ENCODE measurements around the gene CDC34. TPM values are rescaled to one million over a fixed set of nuclear protein-coding genes. Genes with fewer than 3 reads are reported as not detected.
A peak's percentile ranks its signal among the peaks of the same experiment; 100 is the strongest.

Gene CDC34
- total RNA-seq, 1 donor from 2014 or later, result 96.5 TPM

DNA sequence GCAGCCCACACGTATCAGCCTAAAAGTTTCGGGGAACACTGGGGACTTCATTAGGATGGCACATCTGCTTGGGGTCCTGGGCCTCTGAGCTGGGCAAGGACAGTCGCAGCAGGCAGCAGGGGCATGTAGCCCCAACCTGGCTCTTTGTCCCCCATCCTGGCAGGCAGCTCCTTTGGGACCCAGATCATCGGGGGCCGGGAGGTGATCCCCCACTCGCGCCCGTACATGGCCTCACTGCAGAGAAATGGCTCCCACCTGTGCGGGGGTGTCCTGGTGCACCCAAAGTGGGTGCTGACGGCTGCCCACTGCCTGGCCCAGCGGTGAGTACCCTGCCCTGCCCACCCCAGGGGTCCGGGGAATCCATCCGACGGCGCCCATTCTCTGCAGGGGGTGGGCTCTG is 15.6 kb downstream of the CDC34 start:
- TF ChIP-seq, protein P1, sequence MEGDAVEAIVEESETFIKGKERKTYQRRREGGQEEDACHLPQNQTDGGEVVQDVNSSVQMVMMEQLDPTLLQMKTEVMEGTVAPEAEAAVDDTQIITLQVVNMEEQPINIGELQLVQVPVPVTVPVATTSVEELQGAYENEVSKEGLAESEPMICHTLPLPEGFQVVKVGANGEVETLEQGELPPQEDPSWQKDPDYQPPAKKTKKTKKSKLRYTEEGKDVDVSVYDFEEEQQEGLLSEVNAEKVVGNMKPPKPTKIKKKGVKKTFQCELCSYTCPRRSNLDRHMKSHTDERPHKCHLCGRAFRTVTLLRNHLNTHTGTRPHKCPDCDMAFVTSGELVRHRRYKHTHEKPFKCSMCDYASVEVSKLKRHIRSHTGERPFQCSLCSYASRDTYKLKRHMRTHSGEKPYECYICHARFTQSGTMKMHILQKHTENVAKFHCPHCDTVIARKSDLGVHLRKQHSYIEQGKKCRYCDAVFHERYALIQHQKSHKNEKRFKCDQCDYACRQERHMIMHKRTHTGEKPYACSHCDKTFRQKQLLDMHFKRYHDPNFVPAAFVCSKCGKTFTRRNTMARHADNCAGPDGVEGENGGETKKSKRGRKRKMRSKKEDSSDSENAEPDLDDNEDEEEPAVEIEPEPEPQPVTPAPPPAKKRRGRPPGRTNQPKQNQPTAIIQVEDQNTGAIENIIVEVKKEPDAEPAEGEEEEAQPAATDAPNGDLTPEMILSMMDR (IDR thresholded peaks at IDR 0.05; ENCODE audit: borderline replicate concordance), result no peak
- Histone ChIP-seq H3K27me3 (ENCODE audit: low read depth) (no peaks in the 10 kb centered on the region), H3K4me3 (no peak overlapping the region), H3K27ac (replicated peaks) (no peak overlapping the region), H3K9me3 (replicated peaks) (no peaks in the 10 kb centered on the region), H3K4me1 (peaks cover 13% of the 10 kb centered on the region), H3K36me3 (peaks cover 8% of the 10 kb centered on the region)
- DNase-seq, result no peak
- intact Hi-C loops (cut with micrococcal nuclease), result no loop called here

DNA sequence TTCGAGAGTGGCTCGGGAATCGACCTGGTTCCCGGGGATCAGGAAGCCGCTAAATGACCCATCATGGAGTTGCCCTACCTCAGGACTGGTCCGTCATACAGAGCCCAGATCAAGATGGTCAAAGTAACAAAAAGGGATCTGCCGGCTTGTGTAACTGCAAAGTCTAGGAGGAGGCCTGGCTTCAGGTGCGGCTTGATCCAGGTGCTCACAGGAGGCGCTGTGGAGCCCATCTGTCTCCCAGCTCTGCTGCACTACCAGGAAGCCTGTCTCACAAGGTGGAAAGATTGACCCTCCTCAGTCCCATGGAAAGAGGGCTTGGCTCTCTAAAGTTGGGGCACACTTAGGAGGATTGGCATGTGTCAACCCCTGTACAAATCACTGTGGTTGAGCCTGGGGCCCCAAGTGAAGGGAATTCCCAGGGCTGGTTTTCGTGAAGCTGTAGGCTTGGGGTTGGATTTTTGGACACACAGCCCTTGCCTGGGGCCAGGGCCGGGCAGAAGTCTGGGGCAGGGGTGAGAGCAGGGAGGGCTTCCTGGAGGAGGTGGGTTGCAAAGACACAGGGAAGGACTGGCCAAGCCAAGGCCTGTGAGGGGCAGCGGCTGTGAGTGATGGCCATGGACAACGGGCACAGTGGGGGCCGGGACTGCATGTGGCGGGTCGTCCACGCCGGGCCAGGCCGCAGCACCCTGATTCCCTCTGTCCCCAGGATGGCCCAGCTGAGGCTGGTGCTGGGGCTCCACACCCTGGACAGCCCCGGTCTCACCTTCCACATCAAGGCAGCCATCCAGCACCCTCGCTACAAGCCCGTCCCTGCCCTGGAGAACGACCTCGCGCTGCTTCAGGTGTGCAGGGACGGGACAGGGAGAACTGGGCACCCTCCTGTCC is 16.5 kb downstream of the CDC34 start:
- Histone ChIP-seq H3K27me3 (ENCODE audit: low read depth) (no peaks in the 10 kb centered on the region), H3K27ac (replicated peaks) (no peak overlapping the region), H3K4me1 (peaks cover 13% of the 10 kb centered on the region), H3K36me3 (no peaks in the 10 kb centered on the region), H3K9me3 (replicated peaks) (no peaks in the 10 kb centered on the region), H3K4me3 (no peak overlapping the region)
- TF ChIP-seq, protein P1 (IDR thresholded peaks at IDR 0.05; ENCODE audit: borderline replicate concordance), result no peak
- DNase-seq, result no peak
- intact Hi-C loops (cut with micrococcal nuclease), result no loop called here

DNA sequence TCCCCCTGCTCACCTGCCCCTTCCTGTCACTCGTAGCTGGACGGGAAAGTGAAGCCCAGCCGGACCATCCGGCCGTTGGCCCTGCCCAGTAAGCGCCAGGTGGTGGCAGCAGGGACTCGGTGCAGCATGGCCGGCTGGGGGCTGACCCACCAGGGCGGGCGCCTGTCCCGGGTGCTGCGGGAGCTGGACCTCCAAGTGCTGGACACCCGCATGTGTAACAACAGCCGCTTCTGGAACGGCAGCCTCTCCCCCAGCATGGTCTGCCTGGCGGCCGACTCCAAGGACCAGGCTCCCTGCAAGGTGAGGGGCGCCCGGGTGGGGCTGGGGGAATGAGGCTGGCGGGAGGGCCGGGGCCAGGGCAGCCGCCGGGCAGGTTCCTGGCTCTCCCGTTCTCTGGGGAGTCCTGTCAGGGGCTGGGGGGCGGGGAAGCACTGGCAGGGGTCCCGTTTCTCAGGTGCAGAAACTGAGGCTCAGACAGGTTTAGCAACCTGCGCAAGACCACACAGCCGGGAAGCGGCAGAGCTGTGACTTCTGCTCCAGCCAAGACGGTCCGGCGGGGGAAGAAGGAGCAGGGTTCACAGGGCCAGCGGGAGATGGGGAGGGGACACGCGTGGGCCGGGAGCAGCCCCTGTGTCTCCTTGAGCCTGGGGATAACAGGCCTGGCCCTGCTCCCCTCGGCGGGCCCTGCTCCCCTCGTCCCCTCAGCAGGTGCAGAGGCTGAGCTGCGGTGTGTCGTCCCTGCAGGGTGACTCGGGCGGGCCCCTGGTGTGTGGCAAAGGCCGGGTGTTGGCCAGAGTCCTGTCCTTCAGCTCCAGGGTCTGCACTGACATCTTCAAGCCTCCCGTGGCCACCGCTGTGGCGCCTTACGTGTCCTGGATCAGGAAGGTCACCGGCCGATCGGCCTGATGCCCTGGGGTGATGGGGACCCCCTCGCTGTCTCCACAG is 17.6 kb downstream of the CDC34 start:
- no peak for DNase-seq
- TF ChIP-seq, protein P1 (IDR thresholded peaks at IDR 0.05; ENCODE audit: borderline replicate concordance), result no peak
- H3K27ac ChIP-seq (replicated peaks), result no peak overlapping the region
- no peaks in the 10 kb centered on the region for H3K27me3 ChIP-seq (ENCODE audit: low read depth)
- peaks cover 6% of the 10 kb centered on the region for H3K4me1 ChIP-seq
- H3K36me3 ChIP-seq, result no peaks in the 10 kb centered on the region
- no peak overlapping the region for H3K4me3 ChIP-seq
- no peaks in the 10 kb centered on the region for H3K9me3 ChIP-seq (replicated peaks)
- intact Hi-C loops (cut with micrococcal nuclease), result no loop called here

DNA sequence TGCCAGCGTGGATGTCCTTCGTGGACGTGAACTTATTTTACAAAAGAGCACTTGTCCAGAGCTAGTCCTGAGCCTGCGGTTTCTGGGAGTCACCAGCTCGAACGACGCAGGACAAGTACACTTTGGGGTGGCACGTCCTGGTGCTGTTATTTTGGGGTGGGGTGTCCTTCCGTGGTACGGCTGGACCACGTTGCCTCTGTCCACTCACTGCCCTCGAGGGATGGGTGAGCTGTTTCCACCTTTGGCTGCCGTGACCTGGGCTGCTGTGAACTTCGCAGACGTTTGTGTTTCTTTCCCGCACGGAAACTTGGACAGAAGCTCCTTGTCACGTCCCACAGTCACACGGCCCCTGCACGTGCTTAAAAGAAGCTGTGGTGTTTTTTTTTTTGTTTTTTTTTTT is 23.3 kb downstream of the CDC34 start:
- DNase-seq, result no peak
- TF ChIP-seq, protein P1 (IDR thresholded peaks at IDR 0.05; ENCODE audit: borderline replicate concordance), result no peak
- H3K36me3 ChIP-seq, result no peaks in the 10 kb centered on the region
- no peaks in the 10 kb centered on the region for H3K27me3 ChIP-seq (ENCODE audit: low read depth)
- H3K4me1 ChIP-seq, result peaks cover 39% of the 10 kb centered on the region
- H3K9me3 ChIP-seq (replicated peaks), result no peaks in the 10 kb centered on the region
- H3K4me3 ChIP-seq, result no peak overlapping the region
- intact Hi-C loops (cut with micrococcal nuclease), result no loop called here
- H3K27ac ChIP-seq (replicated peaks), result peak overlapping the region; percentile 80

DNA sequence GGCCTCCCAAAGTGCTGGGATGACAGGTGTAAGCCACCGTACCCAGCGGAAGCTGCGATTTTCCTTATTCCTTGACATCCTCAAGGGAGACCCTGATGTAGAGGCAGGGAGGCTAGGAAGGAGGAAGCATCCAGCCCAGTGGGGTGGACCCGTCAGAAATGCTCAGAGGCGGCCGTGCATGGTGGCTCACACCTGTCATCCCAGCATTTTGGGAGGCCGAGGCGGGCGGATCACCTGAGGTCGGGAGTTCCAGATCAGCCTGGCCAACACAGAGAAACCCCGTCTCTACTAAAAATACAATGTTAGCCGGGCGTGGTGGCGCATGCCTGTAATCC is 23.9 kb downstream of the CDC34 start:
- no peak for DNase-seq
- Histone ChIP-seq H3K36me3 (no peaks in the 10 kb centered on the region), H3K27me3 (ENCODE audit: low read depth) (no peaks in the 10 kb centered on the region), H3K4me1 (peaks cover 39% of the 10 kb centered on the region), H3K9me3 (replicated peaks) (no peaks in the 10 kb centered on the region), H3K4me3 (no peak overlapping the region), H3K27ac (replicated peaks) (peak overlapping the region; percentile 80)
- intact Hi-C loops (cut with micrococcal nuclease), result no loop called here
- TF ChIP-seq, protein P1 (IDR thresholded peaks at IDR 0.05; ENCODE audit: borderline replicate concordance), result no peak
